Measurements from ENCODE around the gene ARFGAP3. TPM values are rescaled to one million over a fixed set of nuclear protein-coding genes. Genes with fewer than 3 reads are reported as not detected.

The ARFGAP3 gene
- total RNA-seq, 1 experiment from 2014 or later: 15.0 TPM

GRCh38 chr22:42905702-42906183, 48.7 kb upstream of the ARFGAP3 start:
- Mint-ChIP-seq H3K9me3 (no peaks in the 10 kb centered on the region), H3K4me1 (peaks cover 19 to 36% of the 10 kb centered on the region in 2 experiments), H3K4me3 (no peak overlapping the region), H3K27ac (peak overlapping the region in 2 of 3 experiments; percentile 15 to 21; a peak in 2 of 7 replicates), H3K27me3 (ENCODE audit: low read depth) (no peaks in the 10 kb centered on the region), H3K36me3 (ENCODE audit: insufficient read depth in 1 of 3, low read depth in 3 of 3) (peaks cover 3 to 33% (median 6%) of the 10 kb centered on the region in 3 experiments; a peak in 5 of 7 replicates)
- Histone ChIP-seq H3K14ac (ENCODE audit: insufficient read depth, low read length) (no peak overlapping the region), H4K20me1 (ENCODE audit: control insufficient read depth, insufficient read depth, insufficient read length) (no peaks in the 10 kb centered on the region), H3K4ac (ENCODE audit: low read depth, low read length) (no peak overlapping the region), H2BK12ac (ENCODE audit: insufficient read length, low read depth, low read length) (no peak overlapping the region), H4K8ac (replicated peaks; ENCODE audit: insufficient read length, low read depth, low read length) (no peak overlapping the region), H3K79me1 (ENCODE audit: insufficient read depth, low read depth, low read length, poor library complexity, severe bottlenecking) (no peaks in the 10 kb centered on the region), H2AK5ac (ENCODE audit: insufficient read length, low read length) (no peak overlapping the region), H3K23ac (ENCODE audit: insufficient read length, low read depth, low read length) (no peak overlapping the region), H3K18ac (ENCODE audit: insufficient read length, low read depth, low read length) (no peak overlapping the region), H3K27me3 (ENCODE audit: insufficient read depth, low read length) (no peaks in the 10 kb centered on the region), H2BK5ac (ENCODE audit: insufficient read length, low read length) (no peak overlapping the region), H3K4me1 (ENCODE audit: insufficient read depth, low read length) (no peaks in the 10 kb centered on the region), H4K91ac (ENCODE audit: insufficient read length, low read depth, low read length) (no peak overlapping the region), H3K79me2 (ENCODE audit: insufficient read depth, low read length) (peaks cover 2% of the 10 kb centered on the region; the same call in 1 of the 2 replicates), H3K9me3 (ENCODE audit: control insufficient read depth, low read depth, low read length) (no peaks in the 10 kb centered on the region), H3K9ac (ENCODE audit: extremely low read depth, insufficient read length, low read length) (no peak overlapping the region), H2BK15ac (ENCODE audit: low read depth, low read length) (no peak overlapping the region), H2BK120ac (ENCODE audit: low read depth, low read length, poor library complexity, severe bottlenecking) (no peak overlapping the region), H3K27ac (ENCODE audit: insufficient read length, low read depth, low read length) (no peak overlapping the region), H3T11ph (ENCODE audit: low read length) (no peak overlapping the region), H2AFZ (ENCODE audit: low read length) (no peak overlapping the region), H3K56ac (ENCODE audit: insufficient read length, low read depth, low read length) (no peak overlapping the region), H4K5ac (ENCODE audit: insufficient read length, low read depth, low read length) (no peak overlapping the region), H3K4me2 (ENCODE audit: insufficient read depth, insufficient read length, low read length) (no peak overlapping the region), H3K23me2 (ENCODE audit: insufficient read length, low read depth, low read length, poor library complexity, severe bottlenecking) (no peaks in the 10 kb centered on the region), H2BK20ac (ENCODE audit: low read depth, low read length, poor library complexity, severe bottlenecking) (no peak overlapping the region)
- no peak for TF ChIP-seq CTCF (conservative IDR thresholded peaks at IDR 0.05)
- no CpG with 5 or more reads among the region's 5 CpGs for WGBS (ENCODE audit: extremely low coverage, insufficient read length, low lambda C conversion rate)
- no peak for DNase-seq

Measured in H9 (cell line).